ENCODE measurements around the gene EPS8.

EPS8 gene

GRCh38 chr12:15670756-15671155 lies 118.4 kb downstream of the EPS8 start:
- H3K9ac ChIP-seq (ENCODE audit: low read length in 2 of 2) = no peak overlapping the region
- H3K4me3 ChIP-seq (ENCODE audit: low read length in 2 of 2) = no peak overlapping the region
- H3K27me3 ChIP-seq (ENCODE audit: control insufficient read depth in 1 of 2, insufficient read depth in 2 of 2, low read length in 2 of 2) = no peaks in the 10 kb centered on the region
- H3K36me3 ChIP-seq (ENCODE audit: control insufficient read depth in 2 of 2, insufficient read depth in 2 of 2, low read length in 2 of 2) = no peaks in the 10 kb centered on the region
- no peaks in the 10 kb centered on the region for H3K9me3 ChIP-seq (ENCODE audit: control insufficient read depth in 2 of 2, low read length in 2 of 2)
- no peak overlapping the region for H3K27ac ChIP-seq (ENCODE audit: low read length)
- peaks cover 2% of the 10 kb centered on the region for H3K4me1 ChIP-seq (ENCODE audit: control insufficient read depth, insufficient read depth, low read length)

GRCh38 chr12:15669256-15669948 lies 119.8 kb downstream of the EPS8 start:
- Histone ChIP-seq H3K4me3 (ENCODE audit: low read length in 2 of 2) (no peak overlapping the region), H3K4me1 (ENCODE audit: control insufficient read depth, insufficient read depth, low read length) (peaks cover 2% of the 10 kb centered on the region), H3K27me3 (ENCODE audit: control insufficient read depth in 1 of 2, insufficient read depth in 2 of 2, low read length in 2 of 2) (no peaks in the 10 kb centered on the region), H3K9me3 (ENCODE audit: control insufficient read depth in 2 of 2, low read length in 2 of 2) (no peaks in the 10 kb centered on the region), H3K36me3 (ENCODE audit: control insufficient read depth in 2 of 2, insufficient read depth in 2 of 2, low read length in 2 of 2) (peaks cover 0 to 3% of the 10 kb centered on the region in 2 donors), H3K9ac (ENCODE audit: low read length in 2 of 2) (no peak overlapping the region), H3K27ac (ENCODE audit: low read length) (no peak overlapping the region)

GRCh38 chr12:15664491-15664890 lies 124.7 kb downstream of the EPS8 start:
- Histone ChIP-seq H3K36me3 (ENCODE audit: control insufficient read depth in 2 of 2, insufficient read depth in 2 of 2, low read length in 2 of 2) (peaks cover 3% of the 10 kb centered on the region in 2 donors), H3K9ac (ENCODE audit: low read length in 2 of 2) (no peak overlapping the region), H3K9me3 (ENCODE audit: control insufficient read depth in 2 of 2, low read length in 2 of 2) (no peaks in the 10 kb centered on the region), H3K27me3 (ENCODE audit: control insufficient read depth in 1 of 2, insufficient read depth in 2 of 2, low read length in 2 of 2) (no peaks in the 10 kb centered on the region), H3K4me3 (ENCODE audit: low read length in 2 of 2) (no peak overlapping the region), H3K4me1 (ENCODE audit: control insufficient read depth, insufficient read depth, low read length) (peaks cover 2% of the 10 kb centered on the region), H3K27ac (ENCODE audit: low read length) (no peak overlapping the region)

- peaks cover 3 to 10% of the 10 kb centered on the region in 2 donors for H3K36me3 ChIP-seq (ENCODE audit: control insufficient read depth in 2 of 2, insufficient read depth in 2 of 2, low read length in 2 of 2)
- no peak overlapping the region for H3K9ac ChIP-seq (ENCODE audit: low read length in 2 of 2)
- H3K27ac ChIP-seq (ENCODE audit: low read length) = no peak overlapping the region
- H3K4me1 ChIP-seq (ENCODE audit: control insufficient read depth, insufficient read depth, low read length) = no peaks in the 10 kb centered on the region
- no peak overlapping the region for H3K4me3 ChIP-seq (ENCODE audit: low read length in 2 of 2)
- no peaks in the 10 kb centered on the region for H3K9me3 ChIP-seq (ENCODE audit: control insufficient read depth in 2 of 2, low read length in 2 of 2)
- no peaks in the 10 kb centered on the region for H3K27me3 ChIP-seq (ENCODE audit: control insufficient read depth in 1 of 2, insufficient read depth in 2 of 2, low read length in 2 of 2)
Measured at GRCh38 chr12:15662983-15663659, 126.1 kb downstream of the EPS8 start.

GRCh38 chr12:15662303-15662980 lies 126.7 kb downstream of the EPS8 start:
- Histone ChIP-seq H3K4me1 (ENCODE audit: control insufficient read depth, insufficient read depth, low read length) (no peaks in the 10 kb centered on the region), H3K36me3 (ENCODE audit: control insufficient read depth in 2 of 2, insufficient read depth in 2 of 2, low read length in 2 of 2) (peaks cover 3 to 14% of the 10 kb centered on the region in 2 donors), H3K9ac (ENCODE audit: low read length in 2 of 2) (no peak overlapping the region), H3K4me3 (ENCODE audit: low read length in 2 of 2) (no peak overlapping the region), H3K27me3 (ENCODE audit: control insufficient read depth in 1 of 2, insufficient read depth in 2 of 2, low read length in 2 of 2) (no peaks in the 10 kb centered on the region), H3K9me3 (ENCODE audit: control insufficient read depth in 2 of 2, low read length in 2 of 2) (no peaks in the 10 kb centered on the region), H3K27ac (ENCODE audit: low read length) (no peak overlapping the region)

- Histone ChIP-seq H3K9ac (ENCODE audit: low read length in 2 of 2) (no peak overlapping the region), H3K4me1 (ENCODE audit: control insufficient read depth, insufficient read depth, low read length) (no peaks in the 10 kb centered on the region), H3K27ac (ENCODE audit: low read length) (no peak overlapping the region), H3K4me3 (ENCODE audit: low read length in 2 of 2) (no peak overlapping the region), H3K36me3 (ENCODE audit: control insufficient read depth in 2 of 2, insufficient read depth in 2 of 2, low read length in 2 of 2) (peaks cover 5 to 17% of the 10 kb centered on the region in 2 donors), H3K9me3 (ENCODE audit: control insufficient read depth in 2 of 2, low read length in 2 of 2) (no peaks in the 10 kb centered on the region), H3K27me3 (ENCODE audit: control insufficient read depth in 1 of 2, insufficient read depth in 2 of 2, low read length in 2 of 2) (no peaks in the 10 kb centered on the region)
Measured at GRCh38 chr12:15651371-15651770, 137.8 kb downstream of the EPS8 start.

- Histone ChIP-seq H3K9ac (ENCODE audit: low read length in 2 of 2) (no peak overlapping the region), H3K27me3 (ENCODE audit: control insufficient read depth in 1 of 2, insufficient read depth in 2 of 2, low read length in 2 of 2) (no peaks in the 10 kb centered on the region), H3K4me1 (ENCODE audit: control insufficient read depth, insufficient read depth, low read length) (no peaks in the 10 kb centered on the region), H3K27ac (ENCODE audit: low read length) (no peak overlapping the region), H3K4me3 (ENCODE audit: low read length in 2 of 2) (no peak overlapping the region), H3K9me3 (ENCODE audit: control insufficient read depth in 2 of 2, low read length in 2 of 2) (no peaks in the 10 kb centered on the region), H3K36me3 (ENCODE audit: control insufficient read depth in 2 of 2, insufficient read depth in 2 of 2, low read length in 2 of 2) (peaks cover 5 to 15% of the 10 kb centered on the region in 2 donors)
Measured at GRCh38 chr12:15650399-15651128, 138.6 kb downstream of the EPS8 start.

- no peaks in the 10 kb centered on the region for H3K27me3 ChIP-seq (ENCODE audit: control insufficient read depth in 1 of 2, insufficient read depth in 2 of 2, low read length in 2 of 2)
- peaks cover 5 to 9% of the 10 kb centered on the region in 2 donors for H3K36me3 ChIP-seq (ENCODE audit: control insufficient read depth in 2 of 2, insufficient read depth in 2 of 2, low read length in 2 of 2)
- no peaks in the 10 kb centered on the region for H3K9me3 ChIP-seq (ENCODE audit: control insufficient read depth in 2 of 2, low read length in 2 of 2)
- H3K27ac ChIP-seq (ENCODE audit: low read length) = no peak overlapping the region
- H3K9ac ChIP-seq (ENCODE audit: low read length in 2 of 2) = no peak overlapping the region
- no peak overlapping the region for H3K4me3 ChIP-seq (ENCODE audit: low read length in 2 of 2)
- no peaks in the 10 kb centered on the region for H3K4me1 ChIP-seq (ENCODE audit: control insufficient read depth, insufficient read depth, low read length)
Measured at GRCh38 chr12:15649347-15649746, 139.8 kb downstream of the EPS8 start.

GRCh38 chr12:15648558-15648957 lies 140.6 kb downstream of the EPS8 start:
- Histone ChIP-seq H3K9me3 (ENCODE audit: control insufficient read depth in 2 of 2, low read length in 2 of 2) (no peaks in the 10 kb centered on the region), H3K9ac (ENCODE audit: low read length in 2 of 2) (no peak overlapping the region), H3K4me3 (ENCODE audit: low read length in 2 of 2) (no peak overlapping the region), H3K4me1 (ENCODE audit: control insufficient read depth, insufficient read depth, low read length) (no peaks in the 10 kb centered on the region), H3K27me3 (ENCODE audit: control insufficient read depth in 1 of 2, insufficient read depth in 2 of 2, low read length in 2 of 2) (no peaks in the 10 kb centered on the region), H3K36me3 (ENCODE audit: control insufficient read depth in 2 of 2, insufficient read depth in 2 of 2, low read length in 2 of 2) (peaks cover 2 to 7% of the 10 kb centered on the region in 2 donors), H3K27ac (ENCODE audit: low read length) (no peak overlapping the region)

- H3K27ac ChIP-seq (ENCODE audit: low read length) = no peak overlapping the region
- H3K9me3 ChIP-seq (ENCODE audit: control insufficient read depth in 2 of 2, low read length in 2 of 2) = no peaks in the 10 kb centered on the region
- no peaks in the 10 kb centered on the region for H3K27me3 ChIP-seq (ENCODE audit: control insufficient read depth in 1 of 2, insufficient read depth in 2 of 2, low read length in 2 of 2)
- no peak overlapping the region for H3K9ac ChIP-seq (ENCODE audit: low read length in 2 of 2)
- H3K4me3 ChIP-seq (ENCODE audit: low read length in 2 of 2) = no peak overlapping the region
- H3K4me1 ChIP-seq (ENCODE audit: control insufficient read depth, insufficient read depth, low read length) = no peaks in the 10 kb centered on the region
- peaks cover 0 to 3% of the 10 kb centered on the region in 2 donors for H3K36me3 ChIP-seq (ENCODE audit: control insufficient read depth in 2 of 2, insufficient read depth in 2 of 2, low read length in 2 of 2)
Measured at GRCh38 chr12:15646581-15646980, 142.6 kb downstream of the EPS8 start.
